A549 (cell line): Measurements from ENCODE around the gene CHST7.

Experiments
- BHLHE40 ChIP-seq: IDR thresholded peaks from 2 replicates; pipeline ENCODE4 v1.6.1; 2012; ENCODE audit warnings: low read depth, low read length, inconsistent platforms
- CHD2 ChIP-seq: fragments of 150-350 bp; IDR thresholded peaks from 2 replicates; pipeline ENCODE4 v1.6.1; 2014; ENCODE audit warnings: low read length; ENCODE audit not compliant: partially characterized antibody
- CTCF ChIP-seq: fragments of >200 bp; sonication (Bioruptor Twin); formaldehyde crosslinking; IDR thresholded peaks from 3 replicates; pipeline ENCODE4 v1.5.1; 2016
- MAFK ChIP-seq: fragments of 450-650 bp; IDR thresholded peaks from 2 replicates; pipeline ENCODE4 v1.6.1; 2014; ENCODE audit not compliant: partially characterized antibody
- PBX3 ChIP-seq: IDR thresholded peaks from 2 replicates; pipeline ENCODE4 v1.6.1; 2012
- PHF8 ChIP-seq: fragments of 200-600 bp; sonication (generic); IDR thresholded peaks from 2 replicates; pipeline ENCODE4 v1.6.1; 2016; ENCODE audit warnings: low read depth, mild to moderate bottlenecking, antibody characterized with exemption, moderate library complexity, borderline replicate concordance
- POLR2A ChIP-seq: IDR thresholded peaks from 2 replicates; pipeline ENCODE4 v1.6.1; 2012; ENCODE audit warnings: mild to moderate bottlenecking, low read length
- RCOR1 ChIP-seq: fragments of 150-350 bp; IDR thresholded peaks from 2 replicates; pipeline ENCODE4 v1.6.1; 2014; ENCODE audit warnings: antibody characterized with exemption, low read length, low read depth
- REST ChIP-seq: fragments of 200-600 bp; sonication (generic); IDR thresholded peaks from 2 replicates; pipeline ENCODE4 v1.6.1; 2016; ENCODE audit warnings: antibody characterized with exemption, mild to moderate bottlenecking, moderate library complexity
- TFCP2L1 ChIP-seq: fragments of 250-450 bp; sonication (Bioruptor Pico); IDR thresholded peaks from 2 replicates; pipeline ENCODE4 v1.5.0; 2021; ENCODE audit warnings: mild to moderate bottlenecking

- no peak for TF ChIP-seq TFCP2L1
- no peak for TF ChIP-seq POLR2A
- TF ChIP-seq CHD2 = no peak
- TF ChIP-seq RCOR1 = no peak
- TF ChIP-seq MAFK = no peak
- TF ChIP-seq BHLHE40 = no peak
- TF ChIP-seq PHF8 = no peak
- no peak for TF ChIP-seq PBX3
- TF ChIP-seq CTCF = no peak
- TF ChIP-seq REST = no peak
These were observed 48.0 kb downstream of the CHST7 start for GRCh38 chrX:46621572-46621971.
